HepG2 (cell line): ENCODE results near the gene SFTA2. TPM values are rescaled to one million over a fixed set of nuclear protein-coding genes. Genes with fewer than 3 reads are reported as not detected.

Source experiments
- CREB1 ChIP-seq, 2 experiments: fragments of 450-650 bp in 1 of 2; IDR thresholded peaks; 2 replicates each; pipeline ENCODE4 v1.6.1; 2016 to 2017; ENCODE audit warnings: control low read depth in 1 of 2, mild to moderate bottlenecking in 1 of 2, missing compliant biosample characterization in 1 of 2, missing genetic modification characterization in 1 of 2
- EEA1 ChIP-seq: sonication (generic); formaldehyde crosslinking; IDR thresholded peaks from 2 replicates; pipeline ENCODE4 v1.5.1; 2020; ENCODE audit warnings: mild to moderate bottlenecking, missing genetic modification reagents, borderline replicate concordance
- HMGA1 ChIP-seq: sonication (generic); formaldehyde crosslinking; conservative IDR thresholded peaks from 2 replicates; pipeline ENCODE4 v1.4.0; 2020; ENCODE audit warnings: missing genetic modification reagents
- KLF9 ChIP-seq: IDR thresholded peaks from 2 replicates; pipeline ENCODE4 v1.6.1; 2016; ENCODE audit warnings: low read depth
- NCOA2 ChIP-seq: sonication (generic); formaldehyde crosslinking; IDR thresholded peaks from 2 replicates; pipeline ENCODE4 v1.8.0; 2022; ENCODE audit warnings: inconsistent platforms
- NFE2L1 ChIP-seq: sonication (generic); formaldehyde crosslinking; IDR thresholded peaks from 2 replicates; pipeline ENCODE4 v1.4.0; 2020; ENCODE audit warnings: missing genetic modification reagents, mild to moderate bottlenecking, borderline replicate concordance
- NFIC ChIP-seq: IDR thresholded peaks from 2 replicates; pipeline ENCODE4 v1.6.1; 2012; ENCODE audit warnings: mild to moderate bottlenecking, low read length, inconsistent platforms
- PRMT3 ChIP-seq: sonication (generic); formaldehyde crosslinking; IDR thresholded peaks from 2 replicates; pipeline ENCODE4 v1.8.1; 2022; ENCODE audit warnings: low read depth, mild to moderate bottlenecking, moderate library complexity, missing genetic modification reagents, borderline replicate concordance
- RBFOX2 ChIP-seq: fragments of 200-400 bp; formaldehyde crosslinking; IDR thresholded peaks from 2 replicates; pipeline ENCODE4 v1.6.1; 2017; ENCODE audit warnings: low read depth, mild to moderate bottlenecking, low read length
- SATB2 ChIP-seq: sonication (generic); formaldehyde crosslinking; IDR thresholded peaks from 2 replicates; pipeline ENCODE4 v1.5.0; 2020; ENCODE audit warnings: missing genetic modification reagents
- SMYD3 ChIP-seq: sonication (generic); formaldehyde crosslinking; IDR thresholded peaks from 2 replicates; pipeline ENCODE4 v1.8.1; 2023; ENCODE audit warnings: mild to moderate bottlenecking, missing genetic modification reagents
- SSRP1 ChIP-seq: IDR thresholded peaks from 2 replicates; pipeline ENCODE4 v1.6.1; 2016; ENCODE audit warnings: control low read depth
- TAF15 ChIP-seq: fragments of 200-400 bp; formaldehyde crosslinking; IDR thresholded peaks from one replicate; pipeline ENCODE4 v1.6.1; 2018; ENCODE audit warnings: mild to moderate bottlenecking, low read depth, low read length; ENCODE audit not compliant: poor library complexity, severe bottlenecking
- TBP ChIP-seq: sonication (generic); formaldehyde crosslinking; IDR thresholded peaks from 2 replicates; pipeline ENCODE4 v1.5.0; 2020; ENCODE audit warnings: missing genetic modification reagents
- TRIM24 ChIP-seq: sonication (generic); formaldehyde crosslinking; IDR thresholded peaks from 2 replicates; pipeline ENCODE4 v1.8.0; 2022; ENCODE audit warnings: mild to moderate bottlenecking, missing genetic modification reagents
- ZMAT3 ChIP-seq: sonication (generic); formaldehyde crosslinking; conservative IDR thresholded peaks from 2 replicates; pipeline ENCODE4 v1.7.0; 2021; ENCODE audit warnings: missing genetic modification reagents
- ZNF136 ChIP-seq: sonication (generic); formaldehyde crosslinking; IDR thresholded peaks from 2 replicates; pipeline ENCODE4 v1.8.1; 2022; ENCODE audit warnings: low read depth, mild to moderate bottlenecking, moderate library complexity, missing genetic modification reagents
- ZNF24 ChIP-seq: fragments of 450-650 bp; IDR thresholded peaks from 2 replicates; pipeline ENCODE4 v1.6.1; 2017; ENCODE audit warnings: antibody characterized with exemption, mild to moderate bottlenecking
- ZNF329 ChIP-seq: sonication (generic); formaldehyde crosslinking; IDR thresholded peaks from 2 replicates; pipeline ENCODE4 v1.9.0; 2021; ENCODE audit warnings: low read depth, mild to moderate bottlenecking, missing genetic modification reagents
- ZNF770 ChIP-seq: sonication (generic); formaldehyde crosslinking; IDR thresholded peaks from 2 replicates; pipeline ENCODE4 v1.5.0; 2020; ENCODE audit warnings: mild to moderate bottlenecking, missing genetic modification reagents
- ZNF788 ChIP-seq: sonication (generic); formaldehyde crosslinking; IDR thresholded peaks from 2 replicates; pipeline ENCODE4 v1.5.0; 2020; ENCODE audit warnings: mild to moderate bottlenecking, missing genetic modification reagents, borderline replicate concordance
- ZSCAN5A ChIP-seq: sonication (generic); formaldehyde crosslinking; IDR thresholded peaks from 2 replicates; pipeline ENCODE4 v1.8.0; 2022; ENCODE audit warnings: mild to moderate bottlenecking, missing genetic modification reagents, borderline replicate concordance
- polyA plus RNA-seq, 8 experiments: library from polyadenylated mRNA; depleted of rRNA in 3 of 8; stranded (reverse) in 7 of 8; unstranded in 1 of 8; fragments of >200 nt; fragmentation: Illumina TruSeq in 4 of 8; extraction: Trizol in 4 of 8; gene quantifications; 2 replicates each; pipeline versions ENCODE4 v1.2.1 to v1.2.3, GENCODE V29; 2011 to 2016; ENCODE audit warnings: low read depth in 4 of 8, missing spikeins in 1 of 8, mixed read lengths in 1 of 8; ENCODE audit not compliant: insufficient read depth in 1 of 8
- total RNA-seq, 5 experiments: library from RNA; depleted of rRNA; stranded (reverse); fragments of >200 nt; fragmentation: Illumina TruSeq; extraction: Trizol; gene quantifications; 2 replicates each; pipeline ENCODE4 v1.2.3, GENCODE V29; 2016; ENCODE audit warnings: low read depth in 1 of 5
- TF ChIP-seq, protein P1 (sequence below): sonication (generic); formaldehyde crosslinking; IDR thresholded peaks from 2 replicates; pipeline ENCODE4 v1.5.1; 2020; ENCODE audit warnings: mild to moderate bottlenecking, missing genetic modification reagents, moderate library complexity

SFTA2 gene
- total and polyA plus RNA-seq, 2 of the 13 experiments (the other 11 are each of a cell fraction or from before 2014, with no cell fraction given), result not detected

DNA sequence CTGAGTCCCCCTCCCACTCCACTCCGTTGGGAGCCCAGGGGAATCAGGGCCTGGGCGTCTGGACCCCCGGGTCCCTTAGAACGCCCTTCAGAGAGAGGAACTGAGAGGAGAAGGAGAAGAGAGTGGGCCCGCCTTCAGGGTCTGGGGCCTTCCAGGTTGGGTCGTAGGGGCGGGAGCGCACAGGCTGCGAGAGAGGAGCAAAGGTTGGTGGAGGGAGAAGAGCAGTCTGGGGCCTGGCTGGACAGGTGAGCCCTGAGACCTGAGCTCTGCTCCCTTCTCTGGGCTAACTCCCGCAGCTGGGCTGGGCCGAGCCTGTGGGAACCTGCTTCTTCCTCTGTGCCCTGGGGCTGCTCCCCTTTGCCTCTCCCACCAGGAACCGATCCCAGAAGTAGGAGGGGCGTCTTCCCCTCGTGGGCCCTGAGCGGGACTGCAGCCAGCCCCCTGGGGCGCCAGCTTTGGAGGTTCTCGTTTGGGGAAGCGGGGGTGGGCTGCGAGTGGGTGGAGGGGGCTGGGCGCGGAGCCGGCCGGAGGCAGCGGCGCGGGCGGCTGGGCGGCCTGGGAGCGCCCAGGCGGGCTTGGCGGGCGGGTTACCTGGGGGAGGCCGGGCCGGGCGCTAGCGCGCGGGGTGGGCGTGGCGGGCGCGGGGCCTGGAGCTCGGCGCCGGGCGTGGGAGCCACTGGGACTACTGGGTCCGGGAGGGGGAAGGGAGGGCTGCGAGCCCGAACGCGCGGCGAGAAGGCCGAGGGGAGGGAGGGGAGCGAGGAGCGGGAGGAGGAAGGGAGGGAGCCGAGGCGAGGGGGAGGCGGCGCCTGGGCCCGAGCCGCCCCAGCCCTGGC lies 48.1 kb downstream of the SFTA2 start, which contains the start of gene DDR1 (continued):
- TF ChIP-seq, protein P1, sequence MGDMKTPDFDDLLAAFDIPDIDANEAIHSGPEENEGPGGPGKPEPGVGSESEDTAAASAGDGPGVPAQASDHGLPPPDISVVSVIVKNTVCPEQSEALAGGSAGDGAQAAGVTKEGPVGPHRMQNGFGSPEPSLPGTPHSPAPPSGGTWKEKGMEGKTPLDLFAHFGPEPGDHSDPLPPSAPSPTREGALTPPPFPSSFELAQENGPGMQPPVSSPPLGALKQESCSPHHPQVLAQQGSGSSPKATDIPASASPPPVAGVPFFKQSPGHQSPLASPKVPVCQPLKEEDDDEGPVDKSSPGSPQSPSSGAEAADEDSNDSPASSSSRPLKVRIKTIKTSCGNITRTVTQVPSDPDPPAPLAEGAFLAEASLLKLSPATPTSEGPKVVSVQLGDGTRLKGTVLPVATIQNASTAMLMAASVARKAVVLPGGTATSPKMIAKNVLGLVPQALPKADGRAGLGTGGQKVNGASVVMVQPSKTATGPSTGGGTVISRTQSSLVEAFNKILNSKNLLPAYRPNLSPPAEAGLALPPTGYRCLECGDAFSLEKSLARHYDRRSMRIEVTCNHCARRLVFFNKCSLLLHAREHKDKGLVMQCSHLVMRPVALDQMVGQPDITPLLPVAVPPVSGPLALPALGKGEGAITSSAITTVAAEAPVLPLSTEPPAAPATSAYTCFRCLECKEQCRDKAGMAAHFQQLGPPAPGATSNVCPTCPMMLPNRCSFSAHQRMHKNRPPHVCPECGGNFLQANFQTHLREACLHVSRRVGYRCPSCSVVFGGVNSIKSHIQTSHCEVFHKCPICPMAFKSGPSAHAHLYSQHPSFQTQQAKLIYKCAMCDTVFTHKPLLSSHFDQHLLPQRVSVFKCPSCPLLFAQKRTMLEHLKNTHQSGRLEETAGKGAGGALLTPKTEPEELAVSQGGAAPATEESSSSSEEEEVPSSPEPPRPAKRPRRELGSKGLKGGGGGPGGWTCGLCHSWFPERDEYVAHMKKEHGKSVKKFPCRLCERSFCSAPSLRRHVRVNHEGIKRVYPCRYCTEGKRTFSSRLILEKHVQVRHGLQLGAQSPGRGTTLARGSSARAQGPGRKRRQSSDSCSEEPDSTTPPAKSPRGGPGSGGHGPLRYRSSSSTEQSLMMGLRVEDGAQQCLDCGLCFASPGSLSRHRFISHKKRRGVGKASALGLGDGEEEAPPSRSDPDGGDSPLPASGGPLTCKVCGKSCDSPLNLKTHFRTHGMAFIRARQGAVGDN, result peak; percentile 77
- no peak for TF ChIP-seq ZNF136 (CRISPR knock-in tag)
- 0 out of 2 replicates have a peak, but pooled peaks have one; percentile 30 for TF ChIP-seq ZSCAN5A (CRISPR knock-in tag)
- no peak; the same call in 1 of the 2 replicates for TF ChIP-seq TBP (CRISPR knock-in tag)
- TF ChIP-seq ZNF329 (CRISPR knock-in tag), result 0 out of 2 replicates have a peak, but pooled peaks have one; percentile 6
- no peak for TF ChIP-seq KLF9 (CRISPR knock-in tag)
- TF ChIP-seq SATB2 (CRISPR knock-in tag), result no peak
- no peak for TF ChIP-seq HMGA1 (CRISPR knock-in tag)
- no peak for TF ChIP-seq SSRP1 (CRISPR knock-in tag)
- TF ChIP-seq ZMAT3 (CRISPR knock-in tag), result no peak
- no peak for TF ChIP-seq RBFOX2
- TF ChIP-seq TRIM24 (CRISPR knock-in tag), result no peak
- TF ChIP-seq NFIC, result no peak
- 0 out of 2 replicates have a peak, but pooled peaks have one; percentile 19 for TF ChIP-seq NCOA2 (CRISPR knock-in tag)
- no peak for TF ChIP-seq NFE2L1 (CRISPR knock-in tag)
- no peak for TF ChIP-seq ZNF788 (CRISPR knock-in tag)
- no peak for TF ChIP-seq TAF15
- no peak for TF ChIP-seq CREB1 (IDR thresholded peaks at IDR 0.05)
- TF ChIP-seq CREB1 (CRISPR knock-in tag; IDR thresholded peaks at IDR 0.05), result no peak
- no peak for TF ChIP-seq PRMT3 (CRISPR knock-in tag)
- TF ChIP-seq ZNF770, result 0 out of 2 replicates have a peak, but pooled peaks have one; percentile 3
- no peak for TF ChIP-seq EEA1 (CRISPR knock-in tag)
- no peak for TF ChIP-seq ZNF24
- TF ChIP-seq SMYD3 (CRISPR knock-in tag), result no peak
